ENCODE measurements around the gene TESK1.

TESK1 gene

DNA sequence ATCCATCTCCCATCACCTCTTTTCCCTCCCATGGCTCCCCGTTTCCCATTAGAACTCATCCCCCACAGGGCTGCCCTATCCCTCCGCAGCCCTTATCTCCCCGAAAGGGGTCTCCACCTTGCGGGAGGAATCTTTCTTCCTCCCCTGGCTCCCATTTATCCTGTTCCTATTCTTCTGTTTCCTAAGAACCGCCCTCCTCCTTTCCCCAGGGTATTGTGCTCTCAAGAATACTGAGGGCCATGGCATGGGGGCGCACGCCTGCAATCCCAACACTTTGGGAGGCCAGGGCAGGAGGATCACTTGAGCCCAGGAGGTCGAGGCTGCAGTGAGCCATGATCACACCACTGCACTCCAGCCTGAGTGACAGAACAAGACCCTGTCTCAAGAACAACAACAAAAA, 12.5 kb downstream of the TESK1 start:
- Histone ChIP-seq H3K27ac (ENCODE audit: poor library complexity, severe bottlenecking) (no peak overlapping the region), H3K4me3 (ENCODE audit: severe bottlenecking) (no peak overlapping the region), H3K9me3 (ENCODE audit: severe bottlenecking) (no peaks in the 10 kb centered on the region), H3K36me3 (ENCODE audit: low read depth) (no peaks in the 10 kb centered on the region), H3K27me3 (ENCODE audit: insufficient read depth, poor library complexity, severe bottlenecking) (peaks cover 6% of the 10 kb centered on the region), H3K4me1 (ENCODE audit: insufficient read depth, poor library complexity, severe bottlenecking) (no peaks in the 10 kb centered on the region)
- no peak for ATAC-seq (ENCODE audit: low read depth)
- TF ChIP-seq, protein P1, sequence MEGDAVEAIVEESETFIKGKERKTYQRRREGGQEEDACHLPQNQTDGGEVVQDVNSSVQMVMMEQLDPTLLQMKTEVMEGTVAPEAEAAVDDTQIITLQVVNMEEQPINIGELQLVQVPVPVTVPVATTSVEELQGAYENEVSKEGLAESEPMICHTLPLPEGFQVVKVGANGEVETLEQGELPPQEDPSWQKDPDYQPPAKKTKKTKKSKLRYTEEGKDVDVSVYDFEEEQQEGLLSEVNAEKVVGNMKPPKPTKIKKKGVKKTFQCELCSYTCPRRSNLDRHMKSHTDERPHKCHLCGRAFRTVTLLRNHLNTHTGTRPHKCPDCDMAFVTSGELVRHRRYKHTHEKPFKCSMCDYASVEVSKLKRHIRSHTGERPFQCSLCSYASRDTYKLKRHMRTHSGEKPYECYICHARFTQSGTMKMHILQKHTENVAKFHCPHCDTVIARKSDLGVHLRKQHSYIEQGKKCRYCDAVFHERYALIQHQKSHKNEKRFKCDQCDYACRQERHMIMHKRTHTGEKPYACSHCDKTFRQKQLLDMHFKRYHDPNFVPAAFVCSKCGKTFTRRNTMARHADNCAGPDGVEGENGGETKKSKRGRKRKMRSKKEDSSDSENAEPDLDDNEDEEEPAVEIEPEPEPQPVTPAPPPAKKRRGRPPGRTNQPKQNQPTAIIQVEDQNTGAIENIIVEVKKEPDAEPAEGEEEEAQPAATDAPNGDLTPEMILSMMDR (IDR thresholded peaks at IDR 0.05; ENCODE audit: poor library complexity, severe bottlenecking), result no peak
- no peak for DNase-seq (ENCODE audit: low spot score)

DNA sequence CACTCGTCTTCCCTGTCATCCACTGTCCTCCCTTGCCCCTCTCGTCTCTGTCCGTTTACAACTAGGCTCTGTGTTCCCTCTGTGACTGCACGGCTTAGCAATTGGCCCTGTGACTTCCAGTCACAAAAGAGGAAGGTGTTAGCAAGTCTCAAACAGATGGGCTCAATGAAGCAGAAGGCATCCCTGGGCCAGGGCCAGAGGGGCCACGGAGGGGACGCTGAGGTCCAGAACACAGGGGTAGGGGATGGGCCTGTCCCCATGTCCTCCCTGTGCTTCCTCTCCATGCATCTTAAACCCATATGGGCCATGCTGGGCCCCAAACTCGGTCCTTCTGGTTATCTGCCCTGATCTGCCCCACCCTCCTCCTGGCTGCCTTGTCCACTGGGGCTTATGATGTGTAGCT, 13.3 kb downstream of the TESK1 start, which contains the start of gene CD72:
CD72 (minus strand) TSS at position 89 of the 403 bp plus-strand sequence. CDS start 110 bp downstream, outside the sequence.
- no peak for ATAC-seq (ENCODE audit: low read depth)

DNA sequence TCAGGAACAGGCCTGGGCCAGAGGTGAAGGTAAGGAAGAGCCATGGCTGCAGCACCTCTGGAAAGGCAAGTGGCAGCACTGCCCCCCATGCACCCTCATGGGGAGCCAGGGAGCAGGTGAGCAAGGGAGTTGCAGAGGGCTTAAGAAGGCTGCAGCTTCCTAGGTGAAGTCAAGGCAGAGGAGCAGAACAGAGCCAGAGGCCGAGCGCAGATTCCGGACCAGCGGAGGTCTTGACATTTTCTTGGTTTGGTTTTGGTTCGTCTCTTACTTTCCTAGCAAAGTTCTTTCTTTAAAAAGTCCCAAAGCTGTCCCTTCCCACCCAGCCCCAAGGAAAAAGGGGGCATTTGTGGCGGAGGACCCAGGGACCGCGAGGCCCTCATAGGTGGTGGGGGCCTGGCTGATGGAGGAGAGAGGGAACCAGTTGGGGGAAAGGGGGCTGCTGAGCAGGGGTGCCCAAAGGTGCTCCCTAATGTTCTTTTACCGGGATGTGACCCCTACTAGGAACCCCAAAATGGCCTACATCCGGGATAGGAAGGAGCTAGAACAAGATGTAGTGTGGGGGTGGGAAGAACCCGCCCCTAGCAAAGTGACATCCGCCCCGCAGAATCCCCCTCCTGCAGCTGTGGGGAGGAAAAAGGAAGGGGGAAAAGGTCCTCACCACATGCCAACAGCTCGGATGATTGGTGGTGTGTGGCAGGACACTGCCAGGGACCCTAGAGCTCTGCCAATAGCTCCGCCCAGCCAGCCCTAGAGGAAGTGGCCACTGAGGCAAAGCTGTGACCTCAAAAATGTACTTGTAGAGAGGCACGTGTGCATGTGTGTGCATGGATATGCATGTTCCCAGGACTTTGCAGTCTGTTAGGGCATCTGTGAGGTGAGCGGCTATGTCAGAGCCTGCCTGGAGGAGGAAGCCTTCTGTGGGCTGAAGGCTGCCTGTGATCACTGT, 14.1 kb downstream of the TESK1 start:
- Histone ChIP-seq H3K4me3 (ENCODE audit: severe bottlenecking) (no peak overlapping the region), H3K27ac (ENCODE audit: poor library complexity, severe bottlenecking) (no peak overlapping the region), H3K36me3 (ENCODE audit: low read depth) (no peaks in the 10 kb centered on the region), H3K4me1 (ENCODE audit: insufficient read depth, poor library complexity, severe bottlenecking) (no peaks in the 10 kb centered on the region), H3K27me3 (ENCODE audit: insufficient read depth, poor library complexity, severe bottlenecking) (peaks cover 6% of the 10 kb centered on the region), H3K9me3 (ENCODE audit: severe bottlenecking) (no peaks in the 10 kb centered on the region)
- no peak for ATAC-seq (ENCODE audit: low read depth)
- no peak for DNase-seq (ENCODE audit: low spot score)
- TF ChIP-seq, protein P1 (IDR thresholded peaks at IDR 0.05; ENCODE audit: poor library complexity, severe bottlenecking), result no peak

More for the DNA sequence above, 13.3 kb downstream of the TESK1 start, which contains the start of gene CD72:
- Histone ChIP-seq H3K9me3 (ENCODE audit: severe bottlenecking) (no peaks in the 10 kb centered on the region), H3K4me3 (ENCODE audit: severe bottlenecking) (no peak within 1 kb of the TSS), H3K27ac (ENCODE audit: poor library complexity, severe bottlenecking) (no peak within 1 kb of the TSS), H3K4me1 (ENCODE audit: insufficient read depth, poor library complexity, severe bottlenecking) (no peaks in the 10 kb centered on the region), H3K27me3 (ENCODE audit: insufficient read depth, poor library complexity, severe bottlenecking) (peaks cover 6% of the 10 kb centered on the region), H3K36me3 (ENCODE audit: low read depth) (no peaks in the 10 kb centered on the region)
- DNase-seq (ENCODE audit: low spot score), result no peak
- TF ChIP-seq, protein P1 (IDR thresholded peaks at IDR 0.05; ENCODE audit: poor library complexity, severe bottlenecking), result no peak

DNA sequence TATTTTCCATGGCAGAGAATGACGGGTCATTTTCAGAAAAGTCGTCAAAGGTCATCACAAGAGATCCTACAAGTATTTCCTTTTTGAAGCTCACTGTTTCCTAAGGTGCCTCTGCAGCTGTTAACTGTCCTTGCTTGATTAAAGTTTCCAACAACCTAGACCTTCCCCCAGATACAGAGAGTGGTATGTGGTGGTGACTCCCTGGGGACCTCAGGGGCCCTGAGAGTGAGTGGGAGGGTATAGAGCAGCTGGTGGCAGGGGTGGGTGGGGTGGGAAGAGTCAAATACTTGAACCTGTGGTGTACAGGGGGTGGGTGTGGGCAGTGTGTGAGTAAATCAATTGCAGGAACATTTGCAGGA, 14.7 kb downstream of the TESK1 start:
- ATAC-seq (ENCODE audit: low read depth) (no peak), DNase-seq (ENCODE audit: low spot score) (no peak)
- no peaks in the 10 kb centered on the region for H3K4me1 ChIP-seq (ENCODE audit: insufficient read depth, poor library complexity, severe bottlenecking)
- no peak overlapping the region for H3K4me3 ChIP-seq (ENCODE audit: severe bottlenecking)
- H3K27ac ChIP-seq (ENCODE audit: poor library complexity, severe bottlenecking), result no peak overlapping the region
- H3K9me3 ChIP-seq (ENCODE audit: severe bottlenecking), result no peaks in the 10 kb centered on the region
- H3K27me3 ChIP-seq (ENCODE audit: insufficient read depth, poor library complexity, severe bottlenecking), result peaks cover 6% of the 10 kb centered on the region
- no peaks in the 10 kb centered on the region for H3K36me3 ChIP-seq (ENCODE audit: low read depth)
- TF ChIP-seq, protein P1 (IDR thresholded peaks at IDR 0.05; ENCODE audit: poor library complexity, severe bottlenecking), result no peak

DNA sequence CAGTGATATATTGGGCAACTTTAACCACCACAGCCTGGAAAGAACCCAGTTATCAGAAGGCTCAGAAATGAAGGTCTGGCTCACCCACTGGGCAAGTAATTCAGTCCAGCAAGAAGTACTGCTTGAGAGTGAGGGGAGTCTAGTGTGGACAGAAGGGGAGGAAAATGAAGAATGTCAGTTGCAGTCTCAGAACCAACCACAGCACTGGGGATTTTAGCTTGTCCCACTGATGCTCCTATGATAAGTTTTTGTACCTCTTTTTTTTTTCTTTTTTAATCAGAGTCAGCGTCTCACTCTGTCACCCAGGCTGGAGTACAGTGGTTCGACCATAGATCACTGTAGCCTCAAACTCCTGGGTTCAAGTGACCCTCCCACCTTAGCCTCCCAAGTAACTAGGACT, 22.5 kb downstream of the TESK1 start:
- no peaks in the 10 kb centered on the region for H3K36me3 ChIP-seq (ENCODE audit: low read depth)
- H3K4me1 ChIP-seq (ENCODE audit: insufficient read depth, poor library complexity, severe bottlenecking), result no peaks in the 10 kb centered on the region
- H3K27me3 ChIP-seq (ENCODE audit: insufficient read depth, poor library complexity, severe bottlenecking), result no peaks in the 10 kb centered on the region
- H3K4me3 ChIP-seq (ENCODE audit: severe bottlenecking), result no peak overlapping the region
- H3K9me3 ChIP-seq (ENCODE audit: severe bottlenecking), result no peaks in the 10 kb centered on the region
- no peak overlapping the region for H3K27ac ChIP-seq (ENCODE audit: poor library complexity, severe bottlenecking)
- ATAC-seq (ENCODE audit: low read depth) (no peak), DNase-seq (ENCODE audit: low spot score) (no peak)
- TF ChIP-seq, protein P1 (IDR thresholded peaks at IDR 0.05; ENCODE audit: poor library complexity, severe bottlenecking), result no peak
